Bone marrow (tissue), 2 donors: ENCODE measurements around the gene STX16.

Experiments
- DNase-seq, 2 donors: peaks; one replicate each; lab custom pipeline; 2025; lab: John Stamatoyannopoulos, UW

The STX16 gene, protein sequence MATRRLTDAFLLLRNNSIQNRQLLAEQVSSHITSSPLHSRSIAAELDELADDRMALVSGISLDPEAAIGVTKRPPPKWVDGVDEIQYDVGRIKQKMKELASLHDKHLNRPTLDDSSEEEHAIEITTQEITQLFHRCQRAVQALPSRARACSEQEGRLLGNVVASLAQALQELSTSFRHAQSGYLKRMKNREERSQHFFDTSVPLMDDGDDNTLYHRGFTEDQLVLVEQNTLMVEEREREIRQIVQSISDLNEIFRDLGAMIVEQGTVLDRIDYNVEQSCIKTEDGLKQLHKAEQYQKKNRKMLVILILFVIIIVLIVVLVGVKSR

DNA sequence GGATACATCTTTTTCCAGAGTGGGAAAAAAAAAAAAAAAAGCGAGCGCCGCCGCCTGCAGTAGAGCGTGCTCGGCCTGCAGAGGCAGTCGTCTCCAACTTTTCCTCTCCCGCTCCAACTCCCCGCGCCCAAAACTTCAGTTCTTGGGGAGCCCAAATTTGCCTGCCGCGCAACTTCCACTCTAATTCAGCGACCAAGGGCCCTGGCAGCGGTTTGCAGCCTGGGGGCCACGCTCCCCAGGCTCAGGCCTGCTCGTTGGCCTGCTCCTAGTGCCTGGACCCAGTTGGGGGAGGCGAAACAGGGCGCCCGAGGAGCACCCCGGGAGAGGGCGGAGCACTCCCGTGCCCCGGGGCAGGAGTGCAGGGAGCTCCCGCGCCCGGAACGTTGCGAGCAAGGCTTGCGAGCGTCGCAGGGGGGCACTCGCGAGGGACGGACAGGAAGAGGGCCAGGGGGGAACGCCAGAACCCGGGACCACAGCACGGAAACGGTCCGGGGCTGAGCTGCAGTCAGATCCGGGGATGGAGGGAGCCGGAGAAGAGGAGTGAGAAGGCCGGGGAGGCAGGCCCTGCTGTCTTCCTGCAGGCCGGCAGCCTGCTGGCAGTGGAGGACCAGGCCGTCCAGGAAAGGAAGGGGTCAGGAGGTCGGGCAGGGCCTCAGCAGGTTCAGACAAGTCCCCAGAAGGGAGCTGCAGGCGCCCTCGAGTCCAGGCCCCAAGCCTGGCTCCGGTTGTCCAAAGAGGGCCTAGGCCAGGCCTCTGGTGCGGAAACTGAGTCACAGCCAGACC lies at the start of gene STX16:
TSS of gene STX16 (plus strand) at position 508 of the 783 bp plus-strand sequence. CDS start 724 bp downstream, outside the sequence.
- DNase-seq = peak; percentile 75 to 83

DNA sequence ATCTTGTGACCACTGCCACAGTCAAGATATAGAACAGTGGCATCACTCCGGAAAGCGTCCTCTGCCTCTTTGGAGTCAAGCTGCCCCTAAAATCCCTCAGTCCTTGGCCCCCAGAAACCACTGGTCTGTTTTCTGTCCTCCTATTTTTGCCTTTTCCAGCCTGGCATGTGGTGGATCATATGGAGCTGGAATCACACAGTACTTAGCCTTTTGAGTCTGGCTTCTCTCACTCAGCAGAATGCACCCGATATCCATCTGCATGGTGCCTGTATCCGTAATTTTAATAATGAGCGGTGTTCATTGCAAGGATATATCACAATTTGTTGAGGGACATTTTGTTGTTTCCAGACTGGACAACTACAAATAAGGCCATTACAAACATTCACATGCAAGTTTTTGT lies 49.0 kb upstream of the STX16 start:
- DNase-seq = no peak

DNA sequence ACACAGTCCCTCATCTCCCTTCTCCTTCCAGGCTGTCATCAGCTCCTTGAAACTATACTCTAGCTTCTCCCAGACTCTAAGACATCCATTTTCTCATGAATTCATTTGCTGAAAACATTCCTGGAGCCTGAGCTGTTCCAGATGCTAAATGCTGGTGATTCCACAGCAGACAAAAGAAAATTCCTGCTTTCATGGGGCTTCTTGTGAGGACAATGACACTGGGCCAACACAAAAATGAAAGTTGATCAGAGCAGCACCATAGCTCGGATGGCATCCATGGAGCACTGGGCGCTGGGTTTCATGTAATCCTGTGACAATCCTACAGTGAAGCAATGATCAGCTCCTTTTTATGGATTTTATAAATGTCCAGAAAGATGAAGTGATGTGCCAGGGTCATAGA lies 47.4 kb upstream of the STX16 start:
- no peak for DNase-seq

DNA sequence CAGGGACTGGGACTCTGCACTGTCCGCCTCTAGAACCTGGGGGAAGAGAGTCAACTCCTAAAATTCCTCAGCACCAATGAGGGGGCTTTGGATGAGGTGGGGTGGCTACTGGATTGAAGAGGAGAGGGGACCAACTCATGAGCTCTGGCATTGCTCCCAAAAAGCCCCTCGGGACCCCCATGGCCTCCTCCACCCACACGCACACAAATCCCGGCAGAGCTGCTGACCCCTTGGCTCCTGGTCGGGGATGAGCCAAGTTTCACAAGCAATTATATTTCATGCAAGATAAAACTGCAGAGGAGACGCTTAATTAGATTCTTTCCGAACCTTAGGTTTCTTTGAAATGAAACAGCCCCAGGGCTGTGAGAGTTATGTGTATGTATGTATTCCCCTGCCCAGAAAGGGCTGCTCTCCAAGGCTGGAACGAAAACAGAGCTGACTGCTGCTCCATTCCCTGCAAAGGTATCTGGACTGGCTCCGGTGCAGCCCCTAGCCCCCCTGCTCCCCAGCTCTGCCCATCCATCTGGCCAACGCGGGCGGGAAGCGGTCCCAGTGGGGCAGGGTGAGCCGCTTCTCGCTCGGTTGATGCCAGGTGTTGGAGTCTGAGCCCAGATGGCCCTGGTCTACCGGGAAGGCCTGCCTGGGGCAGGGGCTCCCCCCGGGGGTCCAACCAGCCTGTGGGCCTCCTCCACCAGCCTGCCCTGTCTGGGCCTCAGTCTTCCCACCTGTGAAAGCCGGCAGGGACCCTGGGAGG lies 46.8 kb upstream of the STX16 start:
- no peak for DNase-seq

DNA sequence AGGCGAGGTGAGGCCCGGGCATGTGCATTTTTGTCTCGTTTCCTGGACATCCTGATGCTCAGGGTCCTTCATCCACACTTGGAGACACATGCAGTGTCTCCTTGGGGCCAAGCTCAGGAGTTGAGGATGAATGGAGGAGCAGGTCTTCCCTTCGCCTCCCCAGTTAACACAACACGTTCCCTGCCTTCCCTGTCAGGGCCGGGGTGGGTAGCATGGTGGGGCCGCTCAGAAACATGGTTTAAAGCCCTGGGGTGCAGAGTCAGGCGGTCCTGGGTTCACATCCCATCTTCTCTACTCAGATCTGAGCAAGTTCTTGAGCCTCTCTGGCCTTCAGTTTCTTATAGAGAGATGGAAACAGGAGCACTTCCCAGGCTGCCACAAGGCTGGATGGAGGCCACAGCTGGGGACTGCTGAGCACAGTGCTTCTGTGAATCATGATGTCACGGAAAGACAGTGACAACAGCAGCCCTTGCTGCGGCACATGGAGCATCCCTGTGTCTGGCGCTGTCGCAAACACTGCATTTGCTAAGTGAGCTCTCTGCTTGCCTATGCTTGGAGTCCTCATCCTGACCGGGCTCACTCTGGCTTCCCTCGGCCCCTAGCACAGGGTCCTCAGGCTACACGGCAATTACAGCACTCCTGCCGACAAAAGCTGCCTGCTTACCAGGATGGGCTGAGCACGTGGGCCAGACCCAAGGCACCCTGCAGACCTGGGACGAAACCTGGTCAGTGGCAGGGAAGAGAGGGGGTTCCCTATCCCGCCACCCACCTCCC lies 45.6 kb upstream of the STX16 start:
- DNase-seq = no peak

DNA sequence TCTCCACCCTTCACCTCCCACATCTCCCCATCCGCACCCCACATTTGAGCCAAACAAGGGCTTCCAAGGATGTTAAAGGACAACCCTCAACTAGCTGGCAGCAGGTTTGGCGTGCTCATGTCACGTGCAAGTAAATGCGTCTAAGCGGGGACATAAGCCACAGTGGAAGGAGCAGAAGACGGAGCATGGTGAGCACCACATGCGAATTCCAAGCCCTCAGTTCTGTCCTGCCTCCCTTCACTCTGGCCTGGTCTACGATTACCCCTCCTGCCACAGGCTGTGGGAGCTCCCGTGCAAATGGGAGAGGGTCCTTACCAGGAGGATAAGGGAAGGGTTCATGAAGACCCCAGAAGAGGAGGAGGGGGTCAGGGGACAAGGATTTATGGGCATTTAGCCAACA lies 44.9 kb upstream of the STX16 start:
- DNase-seq = no peak

DNA sequence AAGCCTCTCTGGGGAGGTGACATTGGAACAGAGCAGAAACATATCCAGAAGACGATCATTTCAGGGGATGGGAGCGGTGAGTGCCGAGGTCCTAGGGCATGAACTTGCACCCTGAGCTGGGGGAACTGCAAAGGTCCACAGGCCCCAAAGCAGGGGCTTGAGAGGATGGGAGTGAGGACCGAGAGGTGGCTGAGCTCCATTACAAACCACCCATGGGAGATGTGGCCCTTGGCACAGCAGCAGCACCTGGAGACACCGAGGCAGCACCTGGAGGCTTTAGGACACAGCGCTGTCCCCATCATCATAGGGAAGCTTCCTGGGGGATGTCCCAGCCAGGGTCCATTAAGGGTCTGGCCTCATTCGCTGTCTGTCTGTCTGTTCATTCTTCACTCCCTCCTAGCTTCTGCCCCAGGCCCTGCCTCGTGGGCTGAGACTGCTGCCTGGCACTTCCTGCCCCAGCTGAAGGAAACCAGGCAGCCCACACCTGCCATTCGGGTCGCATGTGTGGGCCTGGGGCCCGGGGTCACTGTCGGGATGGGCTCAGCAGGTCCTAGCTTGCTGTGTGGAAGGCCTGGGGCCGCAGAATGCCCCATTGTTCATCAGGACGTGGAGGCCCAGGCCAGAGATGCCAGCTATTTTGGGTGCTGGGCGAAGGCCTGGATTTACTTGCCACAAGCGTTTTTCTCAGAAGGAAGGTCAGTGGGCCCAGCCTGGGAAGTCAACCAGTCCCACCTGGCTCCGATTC lies 42.8 kb upstream of the STX16 start:
- DNase-seq = no peak

DNA sequence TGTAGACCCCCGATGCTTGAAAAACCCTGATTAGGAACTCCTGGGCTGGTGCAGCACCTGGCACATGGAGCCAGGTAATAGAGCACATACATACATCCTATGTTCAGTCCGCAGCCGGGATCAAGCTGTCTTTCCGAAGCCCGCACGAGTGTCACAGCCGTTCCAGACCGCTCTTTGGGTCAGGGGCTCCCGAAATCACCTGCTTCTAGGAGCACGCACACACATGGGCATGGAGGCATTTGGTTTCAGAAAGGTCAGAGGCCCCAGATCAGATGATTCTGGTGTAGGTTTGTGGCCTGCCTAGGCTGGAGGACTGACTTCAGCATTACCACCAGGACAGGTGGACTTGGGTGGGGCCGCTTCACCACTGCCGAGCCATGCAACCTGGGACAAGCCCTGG lies 42.1 kb upstream of the STX16 start:
- DNase-seq = no peak

DNA sequence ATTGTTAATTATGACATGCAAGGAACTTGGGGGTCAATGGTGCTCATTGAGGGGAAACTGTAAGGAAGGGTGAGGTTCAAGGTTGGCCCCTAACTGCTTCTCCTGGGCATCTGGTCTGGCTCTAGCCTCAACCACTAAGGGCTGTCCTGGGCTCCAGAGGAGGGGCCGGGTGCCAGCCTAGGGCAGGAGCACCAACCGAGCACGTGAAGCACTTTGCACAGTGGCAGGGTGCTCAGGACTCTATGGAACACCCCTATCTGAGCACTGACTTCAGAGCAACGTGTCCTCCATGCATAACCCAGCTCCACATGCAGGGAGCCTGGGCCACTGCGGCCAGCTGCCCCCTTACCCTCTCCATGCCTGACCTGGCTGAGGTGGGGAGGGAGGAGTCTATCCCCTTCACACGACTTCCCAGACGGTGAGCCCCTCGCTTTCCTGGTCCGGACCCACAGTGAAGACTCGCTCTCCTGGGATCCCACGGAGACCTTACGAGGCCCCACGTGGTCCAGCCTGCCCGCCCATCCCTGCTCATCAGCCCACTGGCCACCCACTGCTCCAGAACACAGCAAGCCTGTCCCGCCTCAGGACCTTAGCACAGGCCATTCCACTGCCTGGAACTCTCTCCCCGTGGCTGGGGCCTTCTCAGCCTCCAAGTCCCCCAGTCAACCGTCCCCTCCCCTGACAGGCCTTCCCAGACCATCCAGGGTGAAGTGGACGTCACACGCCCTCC lies 40.8 kb upstream of the STX16 start:
- DNase-seq = no peak

DNA sequence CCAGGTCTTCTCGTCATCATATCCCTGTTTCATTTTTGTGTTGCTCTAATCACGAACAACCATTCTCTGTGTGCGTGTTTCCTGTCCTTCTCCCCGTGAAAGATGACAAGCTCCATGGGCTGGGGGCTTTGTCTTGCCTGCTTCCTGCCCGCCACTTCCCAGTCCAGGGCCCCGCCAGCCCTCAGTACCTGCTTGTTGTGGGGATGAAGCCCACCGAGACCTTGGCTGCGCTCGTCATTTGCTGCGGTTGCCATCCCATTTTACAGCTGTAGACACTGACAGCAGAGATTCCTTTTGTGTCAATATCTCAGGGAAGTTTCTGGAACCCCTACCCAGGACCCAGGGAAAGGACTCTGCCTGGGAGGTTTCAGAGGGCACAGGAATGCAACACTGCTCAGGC lies 40.3 kb upstream of the STX16 start:
- no peak for DNase-seq

DNA sequence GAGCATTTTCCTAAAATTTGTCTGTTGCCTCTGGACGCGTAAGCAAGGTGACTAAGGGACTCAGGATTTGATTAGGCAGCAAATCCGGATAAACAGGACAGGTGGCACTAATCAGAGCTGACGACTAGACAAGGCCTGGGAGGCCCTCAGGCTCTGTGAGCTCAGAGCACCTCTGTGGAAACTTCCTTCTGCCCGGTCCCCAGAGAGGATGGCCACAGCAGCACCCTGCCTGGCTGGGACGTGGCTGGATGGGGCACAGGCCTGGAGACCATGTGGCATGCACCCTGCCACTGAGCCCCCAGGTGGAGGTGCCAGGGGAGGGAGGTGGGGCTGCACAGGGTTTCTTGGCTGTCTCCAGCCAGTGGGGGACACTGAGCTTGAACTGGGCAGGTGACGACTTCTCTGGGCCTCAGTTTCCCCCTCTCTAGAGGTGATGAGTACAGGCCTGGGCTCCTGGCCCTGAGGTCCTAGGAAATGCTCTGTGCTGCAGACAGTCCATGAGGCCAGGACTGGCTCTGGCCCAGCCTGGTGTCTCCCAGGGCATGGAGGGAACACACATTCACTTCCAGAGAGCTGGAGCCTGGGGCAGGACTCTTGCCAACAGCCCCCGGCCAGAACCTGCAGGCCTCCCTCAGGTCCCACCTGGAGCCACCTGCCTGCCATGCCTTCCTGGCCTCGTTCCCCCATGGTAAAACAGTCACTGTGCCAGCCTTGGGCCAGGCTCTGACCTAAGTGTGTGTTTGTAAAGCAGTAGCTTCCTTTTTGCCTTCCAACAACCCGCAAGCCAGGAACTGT lies 39.6 kb upstream of the STX16 start:
- DNase-seq = no peak

DNA sequence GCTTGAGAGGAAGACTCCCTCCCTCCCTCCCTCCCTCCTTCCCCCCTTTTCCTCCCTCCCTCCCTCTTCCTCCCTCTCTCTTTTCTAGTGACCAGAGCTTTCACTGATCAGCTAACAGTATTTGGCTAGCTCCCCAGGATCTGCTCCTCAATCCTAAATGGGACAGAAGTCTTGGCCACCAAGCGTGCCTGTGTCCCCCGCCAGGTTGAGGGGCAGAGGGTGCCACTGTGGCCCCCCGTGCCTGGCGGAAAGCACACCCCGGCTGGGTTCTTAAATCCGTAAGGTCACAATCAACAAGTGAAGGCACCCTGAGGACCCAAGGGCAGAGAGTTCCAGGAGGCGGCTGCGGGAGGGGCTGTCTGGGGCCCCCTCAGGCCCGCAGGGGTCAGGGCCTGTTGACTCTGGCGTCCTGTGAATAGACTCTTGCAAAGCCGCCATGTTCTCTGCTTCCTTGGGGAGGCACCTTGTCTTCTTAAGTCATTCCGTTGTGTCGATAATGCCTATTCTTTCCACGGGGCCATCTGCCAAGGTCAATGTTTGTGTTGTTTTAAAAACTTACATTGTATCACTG lies 38.9 kb upstream of the STX16 start:
- DNase-seq = no peak

DNA sequence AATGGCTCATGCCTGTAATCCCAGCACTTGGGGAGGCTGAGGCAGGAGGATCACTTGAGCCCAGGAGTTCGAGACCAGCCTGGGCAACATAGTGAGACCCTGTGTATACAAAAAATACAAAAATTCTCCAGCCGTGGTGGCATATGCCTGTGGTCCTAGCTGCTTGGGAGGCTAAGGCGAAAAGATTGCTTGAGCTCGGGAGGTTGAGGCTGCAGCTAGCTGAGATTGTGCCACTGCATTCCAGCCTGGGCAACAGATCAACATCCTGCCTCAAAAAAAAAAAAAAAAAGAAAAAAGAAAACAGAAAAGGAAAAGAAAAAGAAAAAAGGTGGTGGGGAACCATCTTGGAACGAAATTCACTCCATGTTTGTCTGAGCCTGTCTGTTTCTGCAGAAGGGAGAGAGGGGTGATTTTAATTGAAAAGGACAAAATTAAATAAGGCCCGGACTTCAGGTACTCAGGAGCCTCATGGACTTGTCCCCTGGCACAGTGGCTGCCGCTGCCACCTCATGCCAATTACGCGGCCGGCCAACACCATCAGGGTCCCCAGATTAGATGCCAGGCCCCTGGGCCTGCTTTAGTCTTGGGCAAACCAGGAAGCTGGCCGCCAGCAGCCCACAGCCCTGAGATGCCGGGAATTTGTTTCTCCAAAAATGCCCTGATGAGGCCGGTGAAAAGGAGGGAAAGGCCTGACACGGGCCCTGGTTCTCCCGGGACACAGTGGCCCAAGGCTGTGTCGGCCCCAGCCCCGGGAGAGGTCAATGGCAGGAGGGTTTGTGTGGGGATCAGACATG lies 37.8 kb upstream of the STX16 start:
- DNase-seq = no peak

DNA sequence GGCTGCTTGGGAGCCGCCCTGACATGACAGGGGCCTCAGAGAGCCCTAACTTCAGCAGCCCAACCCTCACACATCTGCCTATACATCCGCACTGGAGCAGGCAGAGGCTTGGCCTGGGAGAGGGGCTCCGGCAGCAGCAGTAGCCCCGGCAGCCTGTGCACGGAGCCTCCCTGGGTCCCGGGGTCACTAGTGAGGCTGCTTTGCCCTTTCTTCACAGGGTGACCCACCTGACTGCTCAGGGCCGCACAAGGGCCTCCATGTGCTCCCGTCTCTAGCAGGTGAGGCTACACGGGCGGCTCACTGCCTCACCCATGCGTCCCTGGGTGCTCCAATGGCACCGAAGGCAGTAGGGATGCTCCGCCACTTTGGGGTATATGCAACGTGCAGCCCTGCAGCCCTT lies 36.7 kb upstream of the STX16 start:
- no peak for DNase-seq

DNA sequence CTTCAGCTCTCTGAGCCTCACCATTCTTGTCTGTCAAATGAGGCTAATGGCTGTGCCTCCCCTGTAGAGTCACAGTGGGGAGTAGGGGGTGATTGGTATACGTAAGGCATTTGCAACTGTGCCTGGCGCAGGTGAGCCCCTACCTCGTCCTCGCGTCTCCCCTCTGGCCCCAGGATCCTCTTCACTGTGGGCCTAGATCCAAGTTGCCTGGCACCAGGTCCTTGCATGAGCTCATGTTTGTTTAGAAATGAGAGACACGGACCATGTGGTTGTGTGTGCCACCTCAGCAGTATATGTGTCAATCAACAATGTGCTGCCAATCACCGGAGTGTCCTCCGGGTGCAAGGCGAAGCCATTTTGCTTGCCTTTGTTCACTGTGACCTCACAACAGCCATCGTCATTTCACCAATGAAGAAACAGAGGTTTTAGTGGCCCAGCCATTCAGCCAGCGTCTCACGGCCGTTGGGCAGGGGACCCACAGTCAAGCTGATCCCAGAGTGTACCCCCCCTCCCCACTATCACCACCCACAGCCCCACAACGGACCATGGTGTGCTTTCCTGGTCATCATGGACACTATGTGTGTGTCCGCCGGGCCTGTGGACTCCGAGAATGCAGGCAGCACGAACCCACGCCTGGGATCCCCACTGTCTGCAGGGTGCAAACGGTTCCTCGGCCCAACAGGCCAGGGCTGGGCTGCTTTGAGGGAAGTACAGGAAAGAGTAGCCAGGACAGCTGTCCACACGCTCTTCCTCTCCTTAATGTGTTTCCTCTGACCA lies 35.9 kb upstream of the STX16 start:
- DNase-seq = no peak

DNA sequence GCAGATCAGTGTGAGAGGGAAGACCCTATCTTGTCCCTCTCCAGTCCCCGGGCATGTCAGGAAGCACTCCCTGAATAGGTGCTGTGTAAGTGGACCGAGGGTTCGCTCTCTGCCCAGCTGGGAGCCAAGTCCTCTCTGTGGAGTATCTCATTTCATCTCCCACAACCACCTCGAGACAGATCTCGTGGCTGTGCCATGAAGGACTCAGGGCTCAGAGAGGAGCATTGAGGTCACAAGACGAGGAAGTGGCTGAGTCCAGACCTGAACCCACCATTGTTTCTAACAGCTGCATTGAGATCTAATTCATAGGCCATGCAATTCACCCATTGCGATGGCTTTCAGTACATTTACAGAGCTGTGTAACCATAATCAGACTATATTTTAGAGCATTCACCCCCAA lies 34.7 kb upstream of the STX16 start:
- DNase-seq = no peak

DNA sequence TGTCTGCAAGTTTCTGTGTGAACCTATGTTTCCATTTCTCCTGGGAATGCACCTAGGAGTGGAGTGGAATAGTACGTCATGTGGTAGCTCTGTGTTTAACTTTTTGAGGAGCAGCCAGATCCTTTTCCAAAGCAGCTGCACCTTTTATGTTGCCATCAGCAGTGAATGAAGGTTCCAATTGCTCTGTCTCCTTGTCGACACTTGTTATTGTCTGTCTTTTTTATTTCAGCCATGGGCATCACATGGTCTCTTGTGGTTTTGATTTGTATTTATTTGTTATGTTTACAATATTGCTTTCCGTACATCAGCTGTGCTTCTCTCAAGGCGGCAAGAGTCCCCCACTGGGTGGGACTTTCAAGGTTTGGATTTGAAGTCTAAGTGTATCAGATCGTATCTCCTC lies 33.9 kb upstream of the STX16 start:
- DNase-seq = no peak
